Cerebellar nuclear complex (tissue), 1 donor: Measurements from ENCODE around the gene PIGM.
"Not testable (repeated sequence)": the region's sequence is repeated elsewhere in the genome, so short reads cannot be mapped to it uniquely, and the experiment has no call there.

Experiments used
- DNase-seq, 2 experiments: peaks; one replicate each; lab custom pipeline; 2025; lab: John Stamatoyannopoulos, UW

PIGM gene

GRCh38 chr1:160061369-160062229 is 29.8 kb upstream of the PIGM start:
- DNase-seq = no peak

GRCh38 chr1:160058087-160058486 is 26.3 kb upstream of the PIGM start:
- DNase-seq = no peak

GRCh38 chr1:160056648-160057169 is 24.9 kb upstream of the PIGM start:
- no peak for DNase-seq

- DNase-seq = no peak
Observed at GRCh38 chr1:160053548-160054365, 22.0 kb upstream of the PIGM start.

- DNase-seq = no peak
Observed at GRCh38 chr1:160052936-160053335, 21.1 kb upstream of the PIGM start.

GRCh38 chr1:160050619-160051018 is 18.8 kb upstream of the PIGM start:
- no peak for DNase-seq

- DNase-seq = not testable (repeated sequence)
Observed at GRCh38 chr1:160050182-160050581, 18.4 kb upstream of the PIGM start.

- no peak for DNase-seq
Observed at GRCh38 chr1:160049101-160049500, 17.3 kb upstream of the PIGM start.

- DNase-seq = no peak
Observed at GRCh38 chr1:160048335-160048734, 16.5 kb upstream of the PIGM start.

GRCh38 chr1:160047111-160047991 is 15.6 kb upstream of the PIGM start:
- no peak for DNase-seq

- DNase-seq = peak in 1 of 2 experiments; percentile 20
Observed at GRCh38 chr1:160046494-160047110, 14.8 kb upstream of the PIGM start.

- no peak for DNase-seq
Observed at GRCh38 chr1:160045653-160046052, 13.9 kb upstream of the PIGM start.

- no peak for DNase-seq
Observed at GRCh38 chr1:160043543-160043942, 11.8 kb upstream of the PIGM start.

- no peak for DNase-seq
Observed at GRCh38 chr1:160040476-160040875, 8.7 kb upstream of the PIGM start.

- DNase-seq = no peak
Observed at GRCh38 chr1:160032165-160032820, 503 bp upstream of the PIGM start.

- DNase-seq = no peak
Observed at GRCh38 chr1:160030657-160031364, 979 bp downstream of the PIGM start.

- no peak for DNase-seq
Observed at GRCh38 chr1:160028426-160028825, 3.4 kb downstream of the PIGM start.

GRCh38 chr1:160025314-160025713 is 6.5 kb downstream of the PIGM start:
- no peak for DNase-seq

- no peak for DNase-seq
Observed at GRCh38 chr1:160024195-160024905, 7.4 kb downstream of the PIGM start.
